ENCODE measurements around the gene LRG1.

- TF ChIP-seq POLR2AphosphoS5 (IDR thresholded peaks at IDR 0.05; ENCODE audit: low read depth, low read length) (no peak), TAF1 (IDR thresholded peaks at IDR 0.05; ENCODE audit: borderline replicate concordance, insufficient read depth, low read length) (no peak), REST (IDR thresholded peaks at IDR 0.05; ENCODE audit: insufficient read depth in 1 of 2, low read depth in 2 of 2, low read length in 2 of 2) (no peak), FOXP2 (optimal IDR thresholded peaks at IDR 0.05; ENCODE audit: borderline replicate concordance, extremely low read depth, extremely low read length, insufficient read depth) (no peak), SIN3A (IDR thresholded peaks at IDR 0.05; ENCODE audit: borderline replicate concordance, insufficient read depth, low read length) (no peak)
Measured at GRCh38 chr19:4508698-4509097, 31.1 kb downstream of the LRG1 start.

All from PFSK-1 (cell line).